Naive B cell (primary cell): ENCODE results near the gene COL15A1. TPM values are rescaled to one million over a fixed set of nuclear protein-coding genes. Genes with fewer than 3 reads are reported as not detected.
"Not testable (repeated sequence)": the region's sequence is repeated elsewhere in the genome, so short reads cannot be mapped to it uniquely, and the experiment has no call there.

Experiments used
- ATAC-seq, 2 donors: fragments of 150-1000 bp; cut with Tn5 transposase; 2 replicates each; pipeline ENCODE4 v1.10.0; 2021; ENCODE audit warnings: low read depth in 2 of 2, mild to moderate bottlenecking in 2 of 2, moderate library complexity in 2 of 2
- DNase-seq: peaks from one replicate; pipeline ENCODE4 v3.0.0; 2022
- H3K27ac Mint-ChIP-seq, 6 donors: one replicate each; pipeline ENCODE4 v1.8.0; 2020 to 2022; ENCODE audit warnings: mild to moderate bottlenecking in 6 of 6, mixed read lengths in 6 of 6, moderate library complexity in 5 of 6, inconsistent platforms in 2 of 6
- H3K27me3 Mint-ChIP-seq, 3 donors: one replicate each; pipeline ENCODE4 v1.8.0; 2021 to 2022; ENCODE audit warnings: mixed read lengths in 3 of 3, mild to moderate bottlenecking in 1 of 3
- H3K36me3 Mint-ChIP-seq, 2 donors: one replicate each; pipeline ENCODE4 v1.8.0; 2020 to 2022; ENCODE audit warnings: mixed read lengths in 2 of 2, inconsistent platforms in 1 of 2, mild to moderate bottlenecking in 1 of 2
- H3K4me1 Mint-ChIP-seq, 3 donors: one replicate each; pipeline ENCODE4 v1.8.0; 2020 to 2022; ENCODE audit warnings: mixed read lengths in 3 of 3, inconsistent platforms in 1 of 3, mild to moderate bottlenecking in 1 of 3, moderate library complexity in 1 of 3
- H3K4me3 Mint-ChIP-seq, 8 donors: one replicate each; pipeline ENCODE4 v1.8.0; 2020 to 2022; ENCODE audit warnings: mild to moderate bottlenecking in 8 of 8, mixed read lengths in 8 of 8, moderate library complexity in 8 of 8, inconsistent platforms in 2 of 8
- H3K9me3 Mint-ChIP-seq, 7 donors: one replicate each; pipeline ENCODE4 v1.8.0; 2020 to 2022; ENCODE audit warnings: mixed read lengths in 7 of 7, mild to moderate bottlenecking in 5 of 7, inconsistent platforms in 2 of 7, moderate library complexity in 1 of 7
- polyA plus RNA-seq, 6 donors: library from polyadenylated mRNA; unstranded; fragments of 300-500 nt; fragmentation: Illumina TruSeq; gene quantifications; one replicate each; pipeline ENCODE4 v1.2.3, GENCODE V29; 2021; ENCODE audit warnings: low read depth in 6 of 6

The COL15A1 gene
- polyA plus RNA-seq, 6 donors from 2014 or later: not detected

- no peak for ATAC-seq
- Mint-ChIP-seq H3K9me3 (peaks cover 4 to 20% (median 8%) of the 10 kb centered on the region in 7 donors), H3K36me3 (peaks cover 0 to 14% of the 10 kb centered on the region in 2 donors), H3K27me3 (peaks cover 4 to 26% (median 18%) of the 10 kb centered on the region in 3 donors), H3K4me1 (peaks cover 2 to 7% (median 3%) of the 10 kb centered on the region in 3 donors), H3K27ac (no peak overlapping the region), H3K4me3 (no peak overlapping the region)
- no peak for DNase-seq
Observed at GRCh38 chr9:99008203-99008602, 64.5 kb downstream of the COL15A1 start.

- not testable (repeated sequence) for ATAC-seq, H3K27me3 Mint-ChIP-seq, H3K4me3 Mint-ChIP-seq, H3K36me3 Mint-ChIP-seq, DNase-seq, H3K27ac Mint-ChIP-seq
- peaks cover 6 to 15% (median 14%) of the 10 kb centered on the region in 3 donors for H3K4me1 Mint-ChIP-seq
- peaks cover 4 to 20% (median 8%) of the 10 kb centered on the region in 7 donors for H3K9me3 Mint-ChIP-seq
Observed at GRCh38 chr9:99010393-99010792, 66.7 kb downstream of the COL15A1 start.

DNA sequence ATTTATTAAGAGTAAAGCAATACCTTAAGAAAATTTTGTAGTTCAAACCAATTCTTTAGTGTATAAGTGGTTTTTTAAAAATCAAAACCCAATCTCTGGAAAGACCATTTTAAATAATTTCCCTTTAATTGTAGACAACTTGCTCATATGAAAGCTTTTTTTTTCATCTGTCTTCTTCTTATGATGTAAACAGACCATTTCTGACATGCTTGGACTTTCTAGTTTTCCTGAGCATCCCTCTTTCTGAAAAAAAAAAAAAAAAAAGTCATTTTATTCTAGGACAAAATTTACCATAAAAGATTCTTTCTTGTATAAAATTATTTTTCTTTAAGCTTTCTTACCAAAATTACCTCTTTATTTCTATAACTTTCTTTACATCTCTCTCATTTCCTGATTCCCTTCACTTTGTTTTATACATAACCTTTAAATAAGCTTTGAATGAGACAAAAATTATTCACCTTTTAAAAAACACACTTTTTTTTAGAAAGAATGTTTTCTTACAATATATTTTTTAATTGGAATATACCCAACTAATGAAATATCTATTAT is 67.5 kb downstream of the COL15A1 start:
- peaks cover 6 to 15% (median 14%) of the 10 kb centered on the region in 3 donors for H3K4me1 Mint-ChIP-seq
- no peak for DNase-seq
- no peak overlapping the region for H3K4me3 Mint-ChIP-seq
- peaks cover 0 to 8% of the 10 kb centered on the region in 2 donors for H3K36me3 Mint-ChIP-seq
- peaks cover 4 to 20% (median 8%) of the 10 kb centered on the region in 7 donors for H3K9me3 Mint-ChIP-seq
- no peak for ATAC-seq
- peaks cover 0 to 4% (median under 1%) of the 10 kb centered on the region in 3 donors for H3K27me3 Mint-ChIP-seq
- no peak overlapping the region for H3K27ac Mint-ChIP-seq

DNA sequence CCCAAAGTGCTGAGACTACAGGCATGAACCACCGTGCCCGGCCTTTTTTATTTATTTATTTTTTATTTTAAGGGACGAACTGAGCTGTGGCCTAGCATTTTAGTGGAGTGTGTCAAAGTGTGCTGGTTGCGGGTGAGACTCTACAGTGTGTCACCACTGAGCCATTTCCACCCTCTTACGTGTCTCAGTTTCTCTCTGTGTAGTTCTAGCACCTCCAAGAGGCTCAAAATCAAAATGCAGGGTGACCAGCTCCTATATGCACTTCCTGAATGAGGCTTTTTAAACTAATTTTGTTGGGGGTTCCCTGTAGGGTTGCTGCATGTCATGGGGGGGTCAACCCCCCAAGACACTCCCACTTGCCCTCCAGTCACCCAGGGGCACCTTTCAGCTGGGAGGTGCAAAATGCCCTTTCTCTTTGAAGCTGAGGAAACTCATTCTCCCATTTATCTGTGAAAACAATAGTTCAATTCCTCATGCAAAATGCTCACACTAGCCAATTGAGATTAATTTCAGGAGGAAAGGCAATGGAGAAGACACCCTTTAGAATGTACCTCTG is 69.3 kb downstream of the COL15A1 start:
- H3K9me3 Mint-ChIP-seq: peaks cover 4 to 20% (median 8%) of the 10 kb centered on the region in 7 donors
- H3K4me1 Mint-ChIP-seq: peaks cover 6 to 15% (median 14%) of the 10 kb centered on the region in 3 donors
- H3K4me3 Mint-ChIP-seq: no peak overlapping the region
- no peaks in the 10 kb centered on the region for H3K27me3 Mint-ChIP-seq
- no peak overlapping the region for H3K27ac Mint-ChIP-seq
- ATAC-seq (no peak), DNase-seq (no peak)
- peaks cover 0 to 8% of the 10 kb centered on the region in 2 donors for H3K36me3 Mint-ChIP-seq

DNA sequence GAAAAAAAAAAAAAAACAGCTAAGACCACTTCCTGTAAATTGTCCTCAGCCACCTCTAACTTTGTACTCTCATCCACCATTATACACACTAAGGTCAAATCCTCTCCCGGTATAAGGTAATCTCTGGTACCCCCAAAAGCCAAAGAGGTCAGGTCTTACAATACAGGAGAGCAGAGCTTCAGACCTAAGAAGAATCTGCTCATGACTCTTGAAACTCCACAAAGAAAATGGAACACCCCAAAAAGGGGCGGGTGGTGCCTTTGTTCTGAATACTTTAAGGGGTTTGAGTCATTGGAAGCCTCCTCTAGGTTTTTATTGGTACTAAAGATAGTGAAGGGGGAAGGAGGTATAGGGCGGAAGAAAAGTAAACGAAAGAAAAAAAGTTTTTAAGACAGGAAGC is 69.8 kb downstream of the COL15A1 start:
- DNase-seq (no peak), ATAC-seq (no peak)
- Mint-ChIP-seq H3K27me3 (no peaks in the 10 kb centered on the region), H3K4me1 (peaks cover 6 to 15% (median 14%) of the 10 kb centered on the region in 3 donors), H3K36me3 (peaks cover 0 to 8% of the 10 kb centered on the region in 2 donors), H3K4me3 (peak overlapping the region in 2 of 8 donors; percentile 66 to 74), H3K27ac (peak overlapping the region in 3 of 6 donors; percentile 53 to 93 (median 85)), H3K9me3 (peaks cover 4 to 20% (median 8%) of the 10 kb centered on the region in 7 donors)

GRCh38 chr9:99015448-99015847 is 71.7 kb downstream of the COL15A1 start:
- H3K4me3 Mint-ChIP-seq: no peak overlapping the region
- no peaks in the 10 kb centered on the region for H3K27me3 Mint-ChIP-seq
- peaks cover 6 to 15% (median 14%) of the 10 kb centered on the region in 3 donors for H3K4me1 Mint-ChIP-seq
- peaks cover 0 to 14% (median 5%) of the 10 kb centered on the region in 7 donors for H3K9me3 Mint-ChIP-seq
- ATAC-seq (no peak), DNase-seq (no peak)
- peaks cover 0 to under 1% of the 10 kb centered on the region in 2 donors for H3K36me3 Mint-ChIP-seq
- H3K27ac Mint-ChIP-seq: peak overlapping the region in 2 of 6 donors; percentile 43 to 59

DNA sequence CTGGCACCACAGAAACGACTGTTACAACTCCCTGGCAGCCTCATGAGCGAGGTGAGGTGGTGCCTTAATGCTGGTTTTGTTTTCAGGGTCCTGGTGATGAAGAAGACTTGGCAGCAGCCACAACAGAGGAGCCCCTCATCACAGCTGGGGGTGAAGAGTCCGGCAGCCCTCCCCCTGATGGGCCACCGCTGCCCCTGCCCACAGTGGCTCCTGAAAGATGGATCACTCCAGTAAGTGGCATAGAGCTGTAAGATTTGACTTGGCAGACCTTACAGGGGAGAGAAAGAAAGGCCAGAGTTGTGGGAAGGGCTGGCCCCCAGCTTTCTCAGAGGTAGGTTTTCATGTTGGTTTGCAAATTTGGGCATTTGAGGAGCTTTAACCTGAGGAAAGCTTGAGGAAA is 72.2 kb downstream of the COL15A1 start:
- Mint-ChIP-seq H3K9me3 (peaks cover 0 to 9% (median 2%) of the 10 kb centered on the region in 7 donors), H3K27ac (peak overlapping the region in 1 of 6 donors; percentile 59), H3K27me3 (no peaks in the 10 kb centered on the region), H3K4me1 (peaks cover 6 to 15% (median 14%) of the 10 kb centered on the region in 3 donors), H3K36me3 (no peaks in the 10 kb centered on the region), H3K4me3 (no peak overlapping the region)
- DNase-seq: no peak
- no peak for ATAC-seq

DNA sequence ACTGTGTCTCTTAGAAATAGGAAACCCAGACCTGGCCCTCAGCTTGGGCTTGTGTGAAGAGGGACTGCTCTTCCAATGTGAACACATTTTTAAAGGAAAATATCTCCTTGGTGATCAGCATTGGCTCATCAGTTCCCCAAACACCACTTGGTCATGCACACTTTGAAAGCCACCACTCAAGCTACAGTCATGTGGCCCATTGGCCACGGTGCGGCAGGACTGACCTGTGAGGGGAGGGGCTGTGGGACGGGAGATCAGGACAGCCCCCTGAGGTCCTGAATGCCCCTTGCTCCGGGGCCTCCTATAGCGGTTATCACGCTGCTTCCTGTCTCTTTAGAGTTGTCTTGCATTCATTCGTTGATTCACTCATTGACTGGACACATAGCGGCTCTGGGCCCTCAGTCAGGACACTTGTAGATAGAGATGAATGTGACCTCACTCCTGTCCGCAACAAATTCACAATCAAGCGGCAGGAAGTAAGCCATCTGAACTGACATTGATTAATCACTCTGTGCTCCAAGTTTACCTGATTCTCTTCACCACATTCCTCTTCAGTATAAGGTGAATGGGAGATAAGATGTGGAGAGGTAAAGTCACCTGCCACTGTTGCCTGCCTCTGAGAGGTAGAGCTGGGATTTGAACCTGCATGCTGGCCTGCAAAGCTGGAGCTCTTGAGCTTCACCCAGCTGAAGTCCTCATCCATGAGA is 73.1 kb downstream of the COL15A1 start:
- peaks cover 0 to 5% (median 0%) of the 10 kb centered on the region in 7 donors for H3K9me3 Mint-ChIP-seq
- H3K4me3 Mint-ChIP-seq: no peak overlapping the region
- no peaks in the 10 kb centered on the region for H3K36me3 Mint-ChIP-seq
- no peak overlapping the region for H3K27ac Mint-ChIP-seq
- DNase-seq: no peak
- H3K27me3 Mint-ChIP-seq: no peaks in the 10 kb centered on the region
- ATAC-seq: no peak
- peaks cover 6 to 15% (median 14%) of the 10 kb centered on the region in 3 donors for H3K4me1 Mint-ChIP-seq

DNA sequence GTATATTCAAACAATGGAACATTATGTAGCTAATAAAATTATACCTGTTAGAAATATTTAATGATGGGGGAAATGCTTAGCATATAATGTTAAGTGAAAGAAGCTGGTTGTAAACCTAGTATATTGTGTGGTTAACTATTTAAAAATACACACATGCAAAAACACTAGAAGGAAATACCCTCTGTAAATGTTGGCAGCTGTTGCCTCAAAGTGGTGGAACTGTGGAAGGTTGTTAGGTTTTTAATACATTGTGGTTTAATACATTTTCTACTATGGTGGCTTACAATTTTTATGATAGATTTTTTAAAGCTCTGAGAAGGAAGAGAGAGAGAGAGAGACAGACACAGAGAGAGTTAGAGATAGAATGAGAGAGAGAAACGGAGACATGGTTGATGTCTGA is 74.9 kb downstream of the COL15A1 start:
- no peak for ATAC-seq
- H3K27me3 Mint-ChIP-seq: peaks cover 4 to 9% (median 9%) of the 10 kb centered on the region in 3 donors
- H3K27ac Mint-ChIP-seq: peak overlapping the region in 1 of 6 donors; percentile 35
- no peak overlapping the region for H3K4me3 Mint-ChIP-seq
- no peaks in the 10 kb centered on the region for H3K9me3 Mint-ChIP-seq
- peaks cover 8 to 9% (median 8%) of the 10 kb centered on the region in 3 donors for H3K4me1 Mint-ChIP-seq
- DNase-seq: no peak
- H3K36me3 Mint-ChIP-seq: peaks cover 0 to 8% of the 10 kb centered on the region in 2 donors

- Mint-ChIP-seq H3K36me3 (peaks cover 0 to 8% of the 10 kb centered on the region in 2 donors), H3K9me3 (no peaks in the 10 kb centered on the region), H3K27me3 (peaks cover 4 to 9% (median 9%) of the 10 kb centered on the region in 3 donors), H3K4me3 (no peak overlapping the region), H3K4me1 (peaks cover 0 to 6% (median 3%) of the 10 kb centered on the region in 3 donors), H3K27ac (peak overlapping the region in 1 of 6 donors; percentile 16)
- ATAC-seq (no peak), DNase-seq (no peak)
Observed at GRCh38 chr9:99019510-99020331, 76.0 kb downstream of the COL15A1 start.

DNA sequence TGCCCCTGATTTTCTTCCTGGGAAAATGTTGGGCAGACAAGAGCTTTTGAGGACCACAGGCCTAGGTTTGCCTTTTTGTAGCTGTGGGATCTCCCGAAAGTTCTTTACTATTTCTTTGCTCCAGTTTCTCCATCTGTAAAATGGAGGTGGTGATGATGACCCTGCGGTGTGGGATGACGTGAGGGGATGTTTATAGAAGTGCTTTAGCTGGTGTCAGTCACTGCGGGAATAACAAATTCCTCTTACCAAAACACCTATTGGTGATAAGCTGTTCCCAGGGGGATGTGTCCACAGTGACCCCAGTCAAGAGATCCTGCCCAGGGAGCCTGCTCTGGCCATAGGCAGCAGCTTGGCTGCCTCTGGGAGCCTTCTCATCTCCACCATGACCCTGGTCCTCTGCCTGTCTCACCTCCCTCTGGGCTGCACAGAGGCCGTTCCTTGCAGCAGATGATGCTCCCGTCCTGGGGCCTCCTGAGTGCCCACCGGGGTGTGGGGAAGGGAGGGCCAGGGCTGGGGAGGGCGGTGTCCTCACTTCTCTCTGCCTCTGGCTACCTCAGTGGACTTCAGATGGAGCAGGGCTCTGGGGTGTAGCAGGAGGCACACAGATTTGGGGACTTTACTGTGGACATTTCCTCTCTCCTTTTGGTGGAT is 77.2 kb downstream of the COL15A1 start:
- Mint-ChIP-seq H3K9me3 (no peaks in the 10 kb centered on the region), H3K36me3 (peaks cover 0 to 8% of the 10 kb centered on the region in 2 donors), H3K4me1 (peaks cover 0 to 6% (median 3%) of the 10 kb centered on the region in 3 donors), H3K4me3 (no peak overlapping the region), H3K27me3 (peaks cover 4 to 9% (median 9%) of the 10 kb centered on the region in 3 donors), H3K27ac (no peak overlapping the region)
- DNase-seq (no peak), ATAC-seq (no peak)

GRCh38 chr9:99021512-99021911 is 77.8 kb downstream of the COL15A1 start:
- Mint-ChIP-seq H3K4me3 (no peak overlapping the region), H3K27me3 (peaks cover 4 to 13% (median 9%) of the 10 kb centered on the region in 3 donors), H3K36me3 (peaks cover 0 to 8% of the 10 kb centered on the region in 2 donors), H3K4me1 (peaks cover 3 to 7% (median 3%) of the 10 kb centered on the region in 3 donors), H3K9me3 (no peaks in the 10 kb centered on the region), H3K27ac (no peak overlapping the region)
- DNase-seq: no peak
- ATAC-seq: no peak
